WTC11 (cell line): ENCODE results near the gene EIF4ENIF1.

Source experiments
- CREB1 ChIP-seq: sonication (generic); formaldehyde crosslinking; IDR thresholded peaks from 2 replicates; pipeline ENCODE4 v1.8.0; 2023; ENCODE audit warnings: mild to moderate bottlenecking, missing genetic modification reagents
- CTCF ChIP-seq: fragments of 200-600 bp; IDR thresholded peaks from 2 replicates; pipeline ENCODE4 v1.8.0; 2022; ENCODE audit warnings: antibody characterized with exemption
- ETV6 ChIP-seq: sonication (generic); formaldehyde crosslinking; IDR thresholded peaks from 2 replicates; pipeline ENCODE4 v1.8.1; 2022; ENCODE audit warnings: mild to moderate bottlenecking, missing genetic modification reagents
- JUN ChIP-seq: sonication (generic); formaldehyde crosslinking; IDR thresholded peaks from 2 replicates; pipeline ENCODE4 v1.8.0; 2023; ENCODE audit warnings: mild to moderate bottlenecking, missing genetic modification reagents
- SP1 ChIP-seq: sonication (generic); formaldehyde crosslinking; conservative IDR thresholded peaks from 2 replicates; pipeline ENCODE4 v1.8.1; 2022; ENCODE audit warnings: missing genetic modification reagents
- ZSCAN18 ChIP-seq: fragments of 250-450 bp; sonication (Bioruptor Pico); IDR thresholded peaks from 2 replicates; pipeline ENCODE4 v2.1.2; 2022; ENCODE audit warnings: mild to moderate bottlenecking, moderate library complexity

DNA sequence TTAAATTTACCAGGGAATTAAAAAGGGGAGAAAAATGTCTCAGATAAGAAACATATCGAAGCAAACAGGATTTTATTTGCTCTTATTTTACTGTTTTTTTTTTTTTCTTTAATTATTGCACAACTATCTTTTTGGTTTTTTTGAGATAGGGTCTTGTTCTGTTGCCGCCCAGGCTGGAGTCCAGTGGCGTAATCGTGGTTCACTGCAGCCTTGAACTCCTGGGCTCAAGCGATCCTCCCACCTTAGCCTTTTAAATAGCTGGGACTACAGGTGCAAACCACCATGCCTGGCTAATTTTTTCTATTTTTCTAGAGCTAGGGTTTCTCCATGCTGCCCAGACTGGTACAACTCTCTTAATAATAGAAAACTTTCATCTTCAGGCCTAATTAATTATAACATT, 57.7 kb downstream of the EIF4ENIF1 start:
- no peak for TF ChIP-seq ZSCAN18 (CRISPR knock-in tag)
- no peak for TF ChIP-seq SP1 (CRISPR knock-in tag)
- TF ChIP-seq CTCF: no peak
- no peak for TF ChIP-seq ETV6 (CRISPR knock-in tag)
- no peak for TF ChIP-seq JUN
- no peak for TF ChIP-seq CREB1 (CRISPR knock-in tag)
